Stomach (tissue), 4 donors: ENCODE measurements around the gene SPATA18.

Experiments
- POLR2AphosphoS5 ChIP-seq, 3 donors: sonication (generic); formaldehyde crosslinking; IDR thresholded peaks; one replicate each; pipeline ENCODE4 v1.6.1; 2016; ENCODE audit warnings: antibody characterized with exemption in 3 of 3
- TF ChIP-seq, protein P1 (sequence below), 7 experiments: fragments of 450-650 bp in 4 of 7; fragments of 200-600 bp in 3 of 7; sonication (generic) in 3 of 7; IDR thresholded peaks; one replicate each; pipeline ENCODE4 v1.5.1; 2016 to 2019; ENCODE audit warnings: antibody characterized with exemption in 7 of 7, control low read depth in 2 of 7, mild to moderate bottlenecking in 1 of 7

- TF ChIP-seq, protein P1, sequence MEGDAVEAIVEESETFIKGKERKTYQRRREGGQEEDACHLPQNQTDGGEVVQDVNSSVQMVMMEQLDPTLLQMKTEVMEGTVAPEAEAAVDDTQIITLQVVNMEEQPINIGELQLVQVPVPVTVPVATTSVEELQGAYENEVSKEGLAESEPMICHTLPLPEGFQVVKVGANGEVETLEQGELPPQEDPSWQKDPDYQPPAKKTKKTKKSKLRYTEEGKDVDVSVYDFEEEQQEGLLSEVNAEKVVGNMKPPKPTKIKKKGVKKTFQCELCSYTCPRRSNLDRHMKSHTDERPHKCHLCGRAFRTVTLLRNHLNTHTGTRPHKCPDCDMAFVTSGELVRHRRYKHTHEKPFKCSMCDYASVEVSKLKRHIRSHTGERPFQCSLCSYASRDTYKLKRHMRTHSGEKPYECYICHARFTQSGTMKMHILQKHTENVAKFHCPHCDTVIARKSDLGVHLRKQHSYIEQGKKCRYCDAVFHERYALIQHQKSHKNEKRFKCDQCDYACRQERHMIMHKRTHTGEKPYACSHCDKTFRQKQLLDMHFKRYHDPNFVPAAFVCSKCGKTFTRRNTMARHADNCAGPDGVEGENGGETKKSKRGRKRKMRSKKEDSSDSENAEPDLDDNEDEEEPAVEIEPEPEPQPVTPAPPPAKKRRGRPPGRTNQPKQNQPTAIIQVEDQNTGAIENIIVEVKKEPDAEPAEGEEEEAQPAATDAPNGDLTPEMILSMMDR (IDR thresholded peaks at IDR 0.05) = no peak
- TF ChIP-seq POLR2AphosphoS5 (IDR thresholded peaks at IDR 0.05) = no peak
These were observed 15.9 kb upstream of the SPATA18 start for GRCh38 chr4:52035190-52035589.
